ENCODE results near the gene INTU.

INTU gene

DNA sequence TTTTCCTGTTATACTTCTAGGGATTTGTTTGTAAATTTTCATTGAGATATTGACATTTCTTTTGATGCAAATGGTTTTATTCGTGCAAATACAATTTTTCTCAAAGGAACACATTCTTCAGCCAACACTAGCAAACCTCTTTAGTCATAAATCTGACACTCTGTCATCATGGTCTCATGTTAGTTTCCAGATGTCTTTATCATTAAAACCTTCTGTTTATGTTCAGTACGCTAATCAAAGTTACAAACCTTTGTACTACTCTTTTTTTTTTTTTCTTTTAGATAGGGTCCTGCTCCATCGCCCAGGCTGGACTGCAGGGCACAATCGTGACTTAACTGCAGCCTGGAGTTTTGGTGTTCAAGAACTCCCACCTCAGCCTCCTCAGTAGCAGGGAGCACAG is 104.5 kb downstream of the INTU start:
- Histone ChIP-seq H3K4me3 (ENCODE audit: low read depth, low read length) (no peak overlapping the region), H2AFZ (ENCODE audit: low read length, unreplicated experiment) (no peak overlapping the region), H3K4me1 (ENCODE audit: control insufficient read depth, insufficient read depth, low read length, unreplicated experiment) (no peaks in the 10 kb centered on the region), H3K27me3 (ENCODE audit: insufficient read depth, low read length) (no peaks in the 10 kb centered on the region), H3K27ac (ENCODE audit: low read depth, low read length) (no peak overlapping the region), H3K79me2 (ENCODE audit: control insufficient read depth, insufficient read depth, low read length, unreplicated experiment) (no peaks in the 10 kb centered on the region), H3K36me3 (ENCODE audit: insufficient read depth, low read length) (no peaks in the 10 kb centered on the region)

DNA sequence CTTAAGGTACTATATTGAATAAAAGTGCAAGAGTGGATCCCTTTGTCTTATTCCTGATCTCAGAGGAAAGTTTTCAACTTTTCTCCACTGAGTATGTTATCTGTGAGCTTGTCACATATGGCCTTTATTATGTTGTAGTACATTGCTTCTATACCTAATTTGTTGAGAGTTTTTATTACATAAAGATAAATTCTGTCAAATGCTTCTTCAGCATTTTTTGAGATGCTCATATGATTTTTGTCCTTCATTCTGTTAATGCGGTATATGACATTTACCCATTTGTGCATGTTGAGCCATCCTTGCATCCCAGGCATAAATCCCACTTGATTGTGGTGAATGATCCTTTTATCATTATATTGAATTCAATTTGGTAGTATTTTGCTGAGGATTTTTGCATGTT is 108.5 kb downstream of the INTU start:
- Histone ChIP-seq H3K36me3 (ENCODE audit: insufficient read depth, low read length) (no peaks in the 10 kb centered on the region), H3K27ac (ENCODE audit: low read depth, low read length) (no peak overlapping the region), H3K27me3 (ENCODE audit: insufficient read depth, low read length) (no peaks in the 10 kb centered on the region), H3K79me2 (ENCODE audit: control insufficient read depth, insufficient read depth, low read length, unreplicated experiment) (no peaks in the 10 kb centered on the region), H3K4me1 (ENCODE audit: control insufficient read depth, insufficient read depth, low read length, unreplicated experiment) (no peaks in the 10 kb centered on the region), H3K4me3 (ENCODE audit: low read depth, low read length) (no peak overlapping the region), H2AFZ (ENCODE audit: low read length, unreplicated experiment) (no peak overlapping the region)

DNA sequence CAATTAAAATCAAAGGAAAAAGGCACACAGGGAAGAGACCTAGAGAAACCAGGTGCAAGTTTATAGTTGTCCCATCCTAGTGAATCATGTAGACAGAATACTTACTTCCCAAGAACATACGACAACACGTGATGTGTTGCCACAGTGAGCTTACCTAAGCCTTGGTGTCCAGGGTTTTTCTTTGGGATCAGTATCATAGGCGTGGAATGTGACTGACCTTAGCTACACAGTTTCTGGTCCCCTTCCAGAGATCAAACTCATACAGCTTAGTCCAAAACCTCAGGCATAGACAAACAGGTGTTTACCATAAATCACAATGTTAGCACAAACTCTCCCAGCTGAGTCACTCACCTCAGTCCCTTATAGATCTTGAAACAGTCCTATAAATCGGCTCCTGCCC is 115.1 kb downstream of the INTU start:
- Histone ChIP-seq H3K27me3 (ENCODE audit: insufficient read depth, low read length) (no peaks in the 10 kb centered on the region), H3K36me3 (ENCODE audit: insufficient read depth, low read length) (no peaks in the 10 kb centered on the region), H2AFZ (ENCODE audit: low read length, unreplicated experiment) (no peak overlapping the region), H3K4me1 (ENCODE audit: control insufficient read depth, insufficient read depth, low read length, unreplicated experiment) (no peaks in the 10 kb centered on the region), H3K4me3 (ENCODE audit: low read depth, low read length) (no peak overlapping the region), H3K27ac (ENCODE audit: low read depth, low read length) (no peak overlapping the region), H3K79me2 (ENCODE audit: control insufficient read depth, insufficient read depth, low read length, unreplicated experiment) (no peaks in the 10 kb centered on the region)

DNA sequence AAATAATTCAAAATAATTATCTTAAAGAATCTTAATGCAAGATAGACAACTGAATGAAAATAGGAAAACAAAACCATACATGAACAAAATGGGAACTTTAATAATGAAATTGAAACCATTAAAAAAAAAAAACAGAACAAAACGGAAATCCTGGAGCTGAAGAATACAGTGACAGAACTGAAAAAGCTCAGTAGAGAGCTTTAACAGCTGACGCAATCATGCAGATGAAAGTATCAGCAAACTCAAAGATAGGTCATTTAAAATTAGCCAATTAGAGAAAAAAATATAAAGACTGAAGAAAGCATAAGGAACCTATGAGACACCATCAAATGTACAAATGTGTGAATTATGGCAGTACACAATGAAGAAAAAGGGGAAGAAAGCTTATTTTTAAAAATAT is 116.2 kb downstream of the INTU start:
- no peak overlapping the region for H3K4me3 ChIP-seq (ENCODE audit: low read depth, low read length)
- H2AFZ ChIP-seq (ENCODE audit: low read length, unreplicated experiment) = no peak overlapping the region
- no peaks in the 10 kb centered on the region for H3K27me3 ChIP-seq (ENCODE audit: insufficient read depth, low read length)
- H3K36me3 ChIP-seq (ENCODE audit: insufficient read depth, low read length) = no peaks in the 10 kb centered on the region
- no peaks in the 10 kb centered on the region for H3K4me1 ChIP-seq (ENCODE audit: control insufficient read depth, insufficient read depth, low read length, unreplicated experiment)
- no peak overlapping the region for H3K27ac ChIP-seq (ENCODE audit: low read depth, low read length)
- H3K79me2 ChIP-seq (ENCODE audit: control insufficient read depth, insufficient read depth, low read length, unreplicated experiment) = no peaks in the 10 kb centered on the region

DNA sequence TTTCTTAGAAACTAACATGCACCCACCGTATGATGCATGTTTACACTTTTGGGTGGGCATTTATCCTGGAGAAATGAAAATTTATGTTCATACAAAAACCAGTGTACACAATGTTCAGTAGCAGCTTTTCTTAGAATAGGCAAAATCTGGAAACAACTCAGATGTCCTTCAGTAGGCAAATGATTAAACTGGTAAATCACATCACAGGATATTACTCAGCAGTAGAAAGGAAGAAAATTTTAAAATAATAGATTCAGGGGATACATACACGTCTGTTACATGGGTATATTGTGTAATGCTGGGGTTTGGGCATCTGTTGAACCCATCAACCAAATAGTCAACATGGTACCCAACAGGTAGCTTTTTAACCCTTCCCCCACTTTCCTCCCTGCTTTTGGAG is 124.1 kb downstream of the INTU start:
- H3K4me1 ChIP-seq (ENCODE audit: control insufficient read depth, insufficient read depth, low read length, unreplicated experiment) = no peaks in the 10 kb centered on the region
- no peak overlapping the region for H3K27ac ChIP-seq (ENCODE audit: low read depth, low read length)
- no peaks in the 10 kb centered on the region for H3K79me2 ChIP-seq (ENCODE audit: control insufficient read depth, insufficient read depth, low read length, unreplicated experiment)
- no peaks in the 10 kb centered on the region for H3K27me3 ChIP-seq (ENCODE audit: insufficient read depth, low read length)
- no peaks in the 10 kb centered on the region for H3K36me3 ChIP-seq (ENCODE audit: insufficient read depth, low read length)
- H2AFZ ChIP-seq (ENCODE audit: low read length, unreplicated experiment) = no peak overlapping the region
- H3K4me3 ChIP-seq (ENCODE audit: low read depth, low read length) = no peak overlapping the region

DNA sequence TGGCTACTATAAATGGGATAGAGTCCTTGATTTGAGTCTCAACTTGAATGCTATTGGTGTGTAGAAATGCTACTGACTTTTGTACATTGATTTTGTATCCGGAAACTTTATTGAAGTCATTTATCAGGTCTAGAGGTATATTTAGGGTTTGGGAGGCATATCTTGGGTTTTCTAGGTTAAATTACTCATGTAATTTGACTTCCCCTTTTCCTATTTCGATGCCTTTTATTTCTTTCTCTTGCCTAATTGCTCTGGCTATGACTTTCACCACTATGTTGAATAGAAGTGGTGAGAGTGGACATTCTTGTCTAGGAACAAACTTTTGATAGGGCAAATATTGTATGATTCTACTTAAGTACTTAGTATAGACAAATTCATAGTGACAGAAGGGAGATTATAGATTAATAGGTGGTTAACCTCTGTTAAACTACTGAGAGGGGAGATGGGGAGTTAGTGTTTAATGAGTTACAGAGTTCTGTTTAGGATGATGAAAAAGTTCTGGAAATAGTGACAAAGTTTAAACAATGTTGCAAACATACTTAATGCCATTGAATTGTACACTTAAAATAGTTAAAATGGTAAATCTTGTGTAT is 126.6 kb downstream of the INTU start:
- H3K36me3 ChIP-seq (ENCODE audit: insufficient read depth, low read length) = no peaks in the 10 kb centered on the region
- H2AFZ ChIP-seq (ENCODE audit: low read length, unreplicated experiment) = peak overlapping the region; percentile 5

DNA sequence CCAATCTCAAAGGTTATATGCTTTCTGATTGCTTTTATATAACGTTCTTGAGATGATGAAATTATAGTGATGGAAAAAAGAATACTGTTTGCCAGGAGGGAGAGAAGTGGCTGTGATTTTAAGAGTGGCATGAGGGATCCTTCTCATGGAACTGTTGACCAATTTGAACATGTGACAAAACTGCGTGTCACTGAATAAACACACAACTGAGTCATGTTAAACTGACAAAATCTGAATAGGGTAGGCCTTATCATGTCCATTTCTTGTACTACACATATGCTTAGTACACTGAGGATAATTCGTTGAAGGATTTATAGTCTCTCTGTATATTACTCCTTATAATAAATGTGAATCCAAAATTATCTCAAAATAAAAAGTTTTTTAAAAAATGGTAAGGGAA is 127.1 kb downstream of the INTU start:
- no peaks in the 10 kb centered on the region for H3K36me3 ChIP-seq (ENCODE audit: insufficient read depth, low read length)
- H3K27ac ChIP-seq (ENCODE audit: low read depth, low read length) = no peak overlapping the region
- no peaks in the 10 kb centered on the region for H3K79me2 ChIP-seq (ENCODE audit: control insufficient read depth, insufficient read depth, low read length, unreplicated experiment)
- H2AFZ ChIP-seq (ENCODE audit: low read length, unreplicated experiment) = peak overlapping the region; percentile 5
- no peaks in the 10 kb centered on the region for H3K4me1 ChIP-seq (ENCODE audit: control insufficient read depth, insufficient read depth, low read length, unreplicated experiment)
- no peaks in the 10 kb centered on the region for H3K27me3 ChIP-seq (ENCODE audit: insufficient read depth, low read length)
- H3K4me3 ChIP-seq (ENCODE audit: low read depth, low read length) = no peak overlapping the region

More for the DNA sequence above, 126.6 kb downstream of the INTU start:
- no peak overlapping the region for H3K4me3 ChIP-seq (ENCODE audit: low read depth, low read length)
- H3K27ac ChIP-seq (ENCODE audit: low read depth, low read length) = no peak overlapping the region
- H3K4me1 ChIP-seq (ENCODE audit: control insufficient read depth, insufficient read depth, low read length, unreplicated experiment) = no peaks in the 10 kb centered on the region
- no peaks in the 10 kb centered on the region for H3K27me3 ChIP-seq (ENCODE audit: insufficient read depth, low read length)
- no peaks in the 10 kb centered on the region for H3K79me2 ChIP-seq (ENCODE audit: control insufficient read depth, insufficient read depth, low read length, unreplicated experiment)

DNA sequence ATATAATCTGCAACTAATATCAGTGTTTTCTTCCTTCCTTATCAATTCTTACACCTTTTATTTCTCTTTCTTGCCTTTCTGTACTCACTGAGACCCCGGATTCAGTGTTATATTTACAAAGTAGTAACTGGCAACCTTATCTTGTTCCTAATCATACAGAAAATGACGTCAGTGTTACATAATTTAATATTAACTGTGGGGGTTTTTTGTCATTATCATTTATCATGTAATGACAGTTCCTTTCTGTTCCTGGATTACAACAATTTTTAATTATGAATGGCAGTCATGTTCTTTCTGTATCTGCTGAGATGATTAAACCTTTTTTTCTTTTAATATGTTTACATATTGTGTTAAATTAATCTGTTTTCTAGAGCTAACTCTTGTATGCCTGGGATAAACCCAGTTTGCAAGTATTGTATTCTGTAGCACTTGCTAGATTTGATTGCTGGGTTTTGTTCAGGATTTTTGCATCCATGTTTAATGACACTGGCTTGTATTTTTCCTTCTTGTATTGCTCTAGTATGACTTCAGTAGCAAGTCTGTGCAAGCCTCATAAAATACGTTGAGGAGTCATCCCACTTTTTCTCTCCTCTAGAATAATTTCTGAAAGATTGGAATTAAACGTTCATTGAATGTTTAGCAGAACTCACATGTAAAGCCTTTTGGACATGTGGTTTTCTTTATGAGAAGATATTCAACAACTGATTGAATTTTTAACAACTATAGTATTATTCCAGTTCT is 138.9 kb downstream of the INTU start:
- H3K4me1 ChIP-seq (ENCODE audit: control insufficient read depth, insufficient read depth, low read length, unreplicated experiment) = no peaks in the 10 kb centered on the region
- H3K27me3 ChIP-seq (ENCODE audit: insufficient read depth, low read length) = no peaks in the 10 kb centered on the region
- H3K27ac ChIP-seq (ENCODE audit: low read depth, low read length) = no peak overlapping the region
- H3K4me3 ChIP-seq (ENCODE audit: low read depth, low read length) = no peak overlapping the region
- H3K79me2 ChIP-seq (ENCODE audit: control insufficient read depth, insufficient read depth, low read length, unreplicated experiment) = no peaks in the 10 kb centered on the region
- H3K36me3 ChIP-seq (ENCODE audit: insufficient read depth, low read length) = no peaks in the 10 kb centered on the region
- H2AFZ ChIP-seq (ENCODE audit: low read length, unreplicated experiment) = no peak overlapping the region

DNA sequence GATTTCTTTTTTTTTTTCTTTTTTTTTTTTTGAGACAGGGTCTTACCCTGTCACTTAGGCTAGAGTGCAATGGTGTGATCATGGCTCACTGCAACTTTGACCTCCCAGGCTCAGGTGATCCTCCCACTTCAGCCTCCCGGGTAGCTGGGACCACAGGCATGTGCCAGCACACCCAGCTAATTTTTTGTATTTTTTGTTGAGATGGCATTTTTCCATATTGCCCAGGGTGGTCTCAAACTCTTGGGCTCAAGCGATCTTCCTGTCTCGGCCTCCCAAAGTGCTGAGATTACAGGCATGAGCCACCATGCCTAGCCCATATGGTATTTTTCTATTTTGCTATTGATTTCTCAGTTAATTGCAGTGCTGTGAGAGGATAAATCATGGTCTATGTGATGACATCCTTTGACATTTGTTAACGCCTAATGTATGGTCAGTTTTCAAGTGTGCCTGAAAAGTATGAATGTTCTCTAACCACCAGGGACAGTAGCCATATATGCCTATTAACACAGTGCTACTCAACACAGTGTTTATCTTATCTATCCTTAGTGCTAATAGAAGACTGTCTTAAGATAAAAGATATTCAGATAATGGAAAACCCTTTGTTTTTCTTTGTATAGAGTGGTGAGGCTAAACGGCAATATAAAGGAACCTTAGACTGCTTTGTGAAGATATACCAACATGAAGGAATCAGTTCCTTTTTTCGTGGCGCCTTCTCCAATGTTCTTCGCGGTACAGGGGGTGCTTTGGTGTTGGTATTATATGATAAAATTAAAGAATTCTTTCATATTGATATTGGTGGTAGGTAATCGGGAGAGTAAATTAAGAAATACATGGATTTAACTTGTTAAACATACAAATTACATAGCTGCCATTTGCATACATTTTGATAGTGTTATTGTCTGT is 140.3 kb downstream of the INTU start:
- H2AFZ ChIP-seq (ENCODE audit: low read length, unreplicated experiment) = no peak overlapping the region
- H3K4me1 ChIP-seq (ENCODE audit: control insufficient read depth, insufficient read depth, low read length, unreplicated experiment) = no peaks in the 10 kb centered on the region
- H3K36me3 ChIP-seq (ENCODE audit: insufficient read depth, low read length) = no peaks in the 10 kb centered on the region
- no peaks in the 10 kb centered on the region for H3K79me2 ChIP-seq (ENCODE audit: control insufficient read depth, insufficient read depth, low read length, unreplicated experiment)
- H3K27me3 ChIP-seq (ENCODE audit: insufficient read depth, low read length) = no peaks in the 10 kb centered on the region
- H3K4me3 ChIP-seq (ENCODE audit: low read depth, low read length) = no peak overlapping the region
- H3K27ac ChIP-seq (ENCODE audit: low read depth, low read length) = no peak overlapping the region

DNA sequence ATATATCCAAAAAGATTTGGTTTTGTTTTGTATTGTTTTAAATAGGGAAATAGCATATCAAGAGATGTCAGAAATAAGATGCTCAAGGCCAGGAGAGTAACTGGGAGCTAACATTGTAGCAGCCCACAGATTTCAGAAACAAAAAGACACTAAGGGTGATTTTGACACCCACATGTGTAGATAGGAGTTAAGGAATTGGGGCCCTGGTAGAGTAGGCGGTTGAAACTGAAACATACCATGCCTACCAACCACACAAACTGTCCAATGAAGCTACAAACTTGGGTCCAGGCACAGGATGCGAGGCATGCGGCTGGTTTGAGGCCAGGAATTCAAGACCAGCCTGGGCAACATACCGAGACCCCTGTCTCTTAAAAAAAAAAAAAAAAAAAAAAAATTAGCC is 143.1 kb downstream of the INTU start:
- no peaks in the 10 kb centered on the region for H3K36me3 ChIP-seq (ENCODE audit: insufficient read depth, low read length)
- H2AFZ ChIP-seq (ENCODE audit: low read length, unreplicated experiment) = no peak overlapping the region
- no peaks in the 10 kb centered on the region for H3K4me1 ChIP-seq (ENCODE audit: control insufficient read depth, insufficient read depth, low read length, unreplicated experiment)
- H3K27me3 ChIP-seq (ENCODE audit: insufficient read depth, low read length) = no peaks in the 10 kb centered on the region
- no peaks in the 10 kb centered on the region for H3K79me2 ChIP-seq (ENCODE audit: control insufficient read depth, insufficient read depth, low read length, unreplicated experiment)
- H3K27ac ChIP-seq (ENCODE audit: low read depth, low read length) = no peak overlapping the region
- no peak overlapping the region for H3K4me3 ChIP-seq (ENCODE audit: low read depth, low read length)
